GM13977 (cell line): ENCODE results near the gene TBL1XR1.

ENCODE experiments used
- DNase-seq: peaks from one replicate; pipeline ENCODE4 v3.0.0; 2012; ENCODE audit warnings: low spot score
- in situ Hi-C: fragments of 300-500 bp; cut with MboI; formaldehyde crosslinking; loops from one replicate; pipeline ENCODE4 v1.12.0; 2022; ENCODE audit warnings: low sequenced_read_pairs, low pct_unique_long_range_greater_than_20kb, mixed read lengths, inconsistent platforms; ENCODE audit not compliant: unreplicated experiment
- TF ChIP-seq, protein P1 (sequence below): IDR thresholded peaks from 2 replicates; pipeline ENCODE4 v1.5.1; 2012; ENCODE audit warnings: mild to moderate bottlenecking, control low read depth; ENCODE audit not compliant: insufficient read depth; ENCODE audit errors: extremely low read depth, missing control alignments

Gene TBL1XR1

DNA sequence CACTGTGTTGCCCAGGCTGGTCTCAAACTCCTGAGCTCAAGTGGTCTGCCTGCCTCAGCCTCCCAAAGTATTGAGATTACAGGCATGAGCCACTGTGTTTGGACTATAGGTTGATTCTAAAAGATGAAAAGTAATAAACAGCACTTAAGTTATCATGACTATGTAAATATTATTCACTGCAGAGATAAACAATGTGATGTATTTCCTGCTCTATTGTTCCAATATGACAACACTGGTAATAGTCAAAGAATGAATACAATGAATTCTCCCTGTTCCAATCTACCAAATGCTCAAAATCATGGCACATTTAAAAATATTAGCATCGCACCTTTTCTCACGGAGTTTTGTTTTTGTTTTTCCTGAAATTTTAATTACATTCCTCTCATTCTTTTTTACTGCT, 36.8 kb upstream of the TBL1XR1 start:
- TF ChIP-seq, protein P1, sequence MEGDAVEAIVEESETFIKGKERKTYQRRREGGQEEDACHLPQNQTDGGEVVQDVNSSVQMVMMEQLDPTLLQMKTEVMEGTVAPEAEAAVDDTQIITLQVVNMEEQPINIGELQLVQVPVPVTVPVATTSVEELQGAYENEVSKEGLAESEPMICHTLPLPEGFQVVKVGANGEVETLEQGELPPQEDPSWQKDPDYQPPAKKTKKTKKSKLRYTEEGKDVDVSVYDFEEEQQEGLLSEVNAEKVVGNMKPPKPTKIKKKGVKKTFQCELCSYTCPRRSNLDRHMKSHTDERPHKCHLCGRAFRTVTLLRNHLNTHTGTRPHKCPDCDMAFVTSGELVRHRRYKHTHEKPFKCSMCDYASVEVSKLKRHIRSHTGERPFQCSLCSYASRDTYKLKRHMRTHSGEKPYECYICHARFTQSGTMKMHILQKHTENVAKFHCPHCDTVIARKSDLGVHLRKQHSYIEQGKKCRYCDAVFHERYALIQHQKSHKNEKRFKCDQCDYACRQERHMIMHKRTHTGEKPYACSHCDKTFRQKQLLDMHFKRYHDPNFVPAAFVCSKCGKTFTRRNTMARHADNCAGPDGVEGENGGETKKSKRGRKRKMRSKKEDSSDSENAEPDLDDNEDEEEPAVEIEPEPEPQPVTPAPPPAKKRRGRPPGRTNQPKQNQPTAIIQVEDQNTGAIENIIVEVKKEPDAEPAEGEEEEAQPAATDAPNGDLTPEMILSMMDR = no peak
- no peak for DNase-seq
- in situ Hi-C loops = no loop called here

GRCh38 chr3:177231242-177231641, 34.0 kb upstream of the TBL1XR1 start:
- in situ Hi-C loops = no loop called here
- TF ChIP-seq, protein P1 = no peak
- DNase-seq = no peak

DNA sequence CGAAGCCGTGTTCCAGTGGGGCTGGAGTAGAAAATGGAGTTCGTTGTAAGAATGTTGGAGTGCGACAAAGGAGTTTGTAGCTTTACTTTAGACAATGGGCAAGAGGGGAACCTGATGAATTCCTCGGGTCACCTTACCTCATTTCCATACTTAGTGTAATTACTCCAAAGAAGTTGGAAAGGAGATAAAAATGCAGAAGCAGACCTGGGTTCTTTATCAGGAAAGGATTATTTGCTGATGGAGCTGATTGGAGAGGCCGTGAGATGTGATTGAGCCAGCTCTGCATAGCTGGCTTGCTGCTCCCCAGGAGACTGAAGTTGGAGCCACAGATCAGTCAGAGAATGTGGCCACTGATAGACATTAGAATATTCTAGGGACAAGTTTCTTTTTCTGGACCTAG, 33.4 kb upstream of the TBL1XR1 start:
- DNase-seq = no peak
- TF ChIP-seq, protein P1 = no peak
- in situ Hi-C loops = no loop called here

- TF ChIP-seq, protein P1 = no peak
- no peak for DNase-seq
- in situ Hi-C loops = no loop called here
Measured at GRCh38 chr3:177229791-177230190, 32.5 kb upstream of the TBL1XR1 start.

- in situ Hi-C loops = no loop called here
- DNase-seq = no peak
Measured at GRCh38 chr3:177228601-177229190, 31.4 kb upstream of the TBL1XR1 start.

GRCh38 chr3:177224414-177224813, 27.1 kb upstream of the TBL1XR1 start:
- in situ Hi-C loops = no loop called here
- DNase-seq = no peak
- TF ChIP-seq, protein P1 = no peak

More at GRCh38 chr3:177228601-177229190, 31.4 kb upstream of the TBL1XR1 start:
- TF ChIP-seq, protein P1 = no peak
